HepG2 (cell line): ENCODE measurements around the gene BFSP1. TPM values are rescaled to one million over a fixed set of nuclear protein-coding genes. Genes with fewer than 3 reads are reported as not detected.
A peak's percentile ranks its signal among the peaks of the same experiment; 100 is the strongest.

ENCODE experiments used
- ATRX ChIP-seq: sonication (generic); formaldehyde crosslinking; IDR thresholded peaks from 2 replicates; pipeline ENCODE4 v1.4.0; 2020; ENCODE audit warnings: missing genetic modification reagents, borderline replicate concordance
- BCL6 ChIP-seq: IDR thresholded peaks from 2 replicates; pipeline ENCODE4 v1.6.1; 2016; ENCODE audit warnings: missing genetic modification reagents, missing compliant biosample characterization
- DR1 ChIP-seq: sonication (generic); formaldehyde crosslinking; IDR thresholded peaks from 2 replicates; pipeline ENCODE4 v1.8.0; 2021; ENCODE audit warnings: mild to moderate bottlenecking, missing genetic modification reagents, inconsistent platforms
- JUND ChIP-seq: sonication (generic); formaldehyde crosslinking; IDR thresholded peaks from 2 replicates; pipeline ENCODE4 v1.8.0; 2022; ENCODE audit warnings: mild to moderate bottlenecking, missing genetic modification reagents
- LRRFIP1 ChIP-seq: sonication (generic); formaldehyde crosslinking; conservative IDR thresholded peaks from 2 replicates; pipeline ENCODE4 v1.4.0; 2020; ENCODE audit warnings: missing genetic modification reagents
- MXI1 ChIP-seq: IDR thresholded peaks from 3 replicates; pipeline ENCODE4 v1.6.1; 2012; ENCODE audit warnings: low read depth, low read length, inconsistent platforms, borderline replicate concordance
- PAF1 ChIP-seq: IDR thresholded peaks from 2 replicates; pipeline ENCODE4 v1.6.1; 2016; ENCODE audit warnings: missing genetic modification reagents, missing compliant biosample characterization
- POGZ ChIP-seq: sonication (generic); formaldehyde crosslinking; IDR thresholded peaks from 2 replicates; pipeline ENCODE4 v1.4.0; 2020; ENCODE audit warnings: mild to moderate bottlenecking, missing genetic modification reagents
- SPEN ChIP-seq: sonication (generic); formaldehyde crosslinking; IDR thresholded peaks from 2 replicates; pipeline ENCODE4 v1.5.1; 2020; ENCODE audit warnings: low read depth, mild to moderate bottlenecking, missing genetic modification reagents
- WIZ ChIP-seq: sonication (generic); formaldehyde crosslinking; IDR thresholded peaks from 2 replicates; pipeline ENCODE4 v1.5.1; 2020; ENCODE audit warnings: mild to moderate bottlenecking, missing genetic modification reagents
- YEATS2 ChIP-seq: sonication (generic); formaldehyde crosslinking; IDR thresholded peaks from 2 replicates; pipeline ENCODE4 v1.4.0; 2020; ENCODE audit warnings: missing genetic modification reagents, borderline replicate concordance
- ZNF224 ChIP-seq: sonication (generic); formaldehyde crosslinking; IDR thresholded peaks from 2 replicates; pipeline ENCODE4 v1.5.0; 2020; ENCODE audit warnings: mild to moderate bottlenecking, missing genetic modification reagents
- ZNF350 ChIP-seq: sonication (generic); formaldehyde crosslinking; IDR thresholded peaks from 2 replicates; pipeline ENCODE4 v1.4.0; 2020; ENCODE audit warnings: mild to moderate bottlenecking, low read depth, missing genetic modification reagents, borderline replicate concordance
- ZNF543 ChIP-seq: sonication (generic); formaldehyde crosslinking; IDR thresholded peaks from 2 replicates; pipeline ENCODE4 v1.4.0; 2020; ENCODE audit warnings: mild to moderate bottlenecking, missing genetic modification reagents
- ZNF546 ChIP-seq: sonication (generic); formaldehyde crosslinking; conservative IDR thresholded peaks from 2 replicates; pipeline ENCODE4 v1.8.1; 2023; ENCODE audit warnings: mild to moderate bottlenecking, missing genetic modification reagents
- ZNF564 ChIP-seq: sonication (generic); formaldehyde crosslinking; IDR thresholded peaks from 2 replicates; pipeline ENCODE4 v1.8.1; 2023; ENCODE audit warnings: mild to moderate bottlenecking, missing genetic modification reagents
- ZNF605 ChIP-seq: sonication (generic); formaldehyde crosslinking; IDR thresholded peaks from 2 replicates; pipeline ENCODE4 v1.8.0; 2022; ENCODE audit warnings: mild to moderate bottlenecking, missing genetic modification reagents
- ZNF672 ChIP-seq: sonication (generic); formaldehyde crosslinking; IDR thresholded peaks from 2 replicates; pipeline ENCODE4 v1.8.1; 2022; ENCODE audit warnings: missing genetic modification reagents
- ZNF674 ChIP-seq: sonication (generic); formaldehyde crosslinking; IDR thresholded peaks from 2 replicates; pipeline ENCODE4 v1.5.0; 2020; ENCODE audit warnings: low read depth, mild to moderate bottlenecking, missing genetic modification reagents
- ZNF792 ChIP-seq: IDR thresholded peaks from 2 replicates; pipeline ENCODE4 v1.6.1; 2016
- polyA plus RNA-seq, 8 experiments: library from polyadenylated mRNA; depleted of rRNA in 3 of 8; stranded (reverse) in 7 of 8; unstranded in 1 of 8; fragments of >200 nt; fragmentation: Illumina TruSeq in 4 of 8; extraction: Trizol in 4 of 8; gene quantifications; 2 replicates each; pipeline versions ENCODE4 v1.2.1 to v1.2.3, GENCODE V29; 2011 to 2016; ENCODE audit warnings: low read depth in 4 of 8, missing spikeins in 1 of 8, mixed read lengths in 1 of 8; ENCODE audit not compliant: insufficient read depth in 1 of 8
- total RNA-seq, 5 experiments: library from RNA; depleted of rRNA; stranded (reverse); fragments of >200 nt; fragmentation: Illumina TruSeq; extraction: Trizol; gene quantifications; 2 replicates each; pipeline ENCODE4 v1.2.3, GENCODE V29; 2016; ENCODE audit warnings: low read depth in 1 of 5
- TF ChIP-seq, protein P1 (sequence below): sonication (generic); formaldehyde crosslinking; IDR thresholded peaks from 2 replicates; pipeline ENCODE4 v1.4.0; 2020; ENCODE audit warnings: mild to moderate bottlenecking, missing genetic modification reagents, borderline replicate concordance
- TF ChIP-seq, protein P2 (sequence below): IDR thresholded peaks from 2 replicates; pipeline ENCODE4 v1.6.1; 2012; ENCODE audit warnings: inconsistent platforms
- TF ChIP-seq, protein P3 (sequence below): sonication (generic); formaldehyde crosslinking; IDR thresholded peaks from 2 replicates; pipeline ENCODE4 v1.4.0; 2020; ENCODE audit warnings: mild to moderate bottlenecking, missing genetic modification reagents

The BFSP1 gene
- total and polyA plus RNA-seq, 2 of the 13 experiments (the other 11 are each of a cell fraction or from before 2014, with no cell fraction given): 0.22 to 0.26 TPM

- TF ChIP-seq, protein P1, sequence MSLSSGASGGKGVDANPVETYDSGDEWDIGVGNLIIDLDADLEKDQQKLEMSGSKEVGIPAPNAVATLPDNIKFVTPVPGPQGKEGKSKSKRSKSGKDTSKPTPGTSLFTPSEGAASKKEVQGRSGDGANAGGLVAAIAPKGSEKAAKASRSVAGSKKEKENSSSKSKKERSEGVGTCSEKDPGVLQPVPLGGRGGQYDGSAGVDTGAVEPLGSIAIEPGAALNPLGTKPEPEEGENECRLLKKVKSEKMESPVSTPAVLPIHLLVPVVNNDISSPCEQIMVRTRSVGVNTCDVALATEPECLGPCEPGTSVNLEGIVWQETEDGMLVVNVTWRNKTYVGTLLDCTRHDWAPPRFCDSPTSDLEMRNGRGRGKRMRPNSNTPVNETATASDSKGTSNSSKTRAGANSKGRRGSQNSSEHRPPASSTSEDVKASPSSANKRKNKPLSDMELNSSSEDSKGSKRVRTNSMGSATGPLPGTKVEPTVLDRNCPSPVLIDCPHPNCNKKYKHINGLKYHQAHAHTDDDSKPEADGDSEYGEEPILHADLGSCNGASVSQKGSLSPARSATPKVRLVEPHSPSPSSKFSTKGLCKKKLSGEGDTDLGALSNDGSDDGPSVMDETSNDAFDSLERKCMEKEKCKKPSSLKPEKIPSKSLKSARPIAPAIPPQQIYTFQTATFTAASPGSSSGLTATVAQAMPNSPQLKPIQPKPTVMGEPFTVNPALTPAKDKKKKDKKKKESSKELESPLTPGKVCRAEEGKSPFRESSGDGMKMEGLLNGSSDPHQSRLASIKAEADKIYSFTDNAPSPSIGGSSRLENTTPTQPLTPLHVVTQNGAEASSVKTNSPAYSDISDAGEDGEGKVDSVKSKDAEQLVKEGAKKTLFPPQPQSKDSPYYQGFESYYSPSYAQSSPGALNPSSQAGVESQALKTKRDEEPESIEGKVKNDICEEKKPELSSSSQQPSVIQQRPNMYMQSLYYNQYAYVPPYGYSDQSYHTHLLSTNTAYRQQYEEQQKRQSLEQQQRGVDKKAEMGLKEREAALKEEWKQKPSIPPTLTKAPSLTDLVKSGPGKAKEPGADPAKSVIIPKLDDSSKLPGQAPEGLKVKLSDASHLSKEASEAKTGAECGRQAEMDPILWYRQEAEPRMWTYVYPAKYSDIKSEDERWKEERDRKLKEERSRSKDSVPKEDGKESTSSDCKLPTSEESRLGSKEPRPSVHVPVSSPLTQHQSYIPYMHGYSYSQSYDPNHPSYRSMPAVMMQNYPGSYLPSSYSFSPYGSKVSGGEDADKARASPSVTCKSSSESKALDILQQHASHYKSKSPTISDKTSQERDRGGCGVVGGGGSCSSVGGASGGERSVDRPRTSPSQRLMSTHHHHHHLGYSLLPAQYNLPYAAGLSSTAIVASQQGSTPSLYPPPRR (CRISPR knock-in tag): no peak
- TF ChIP-seq ZNF792 (0 out of 2 replicates have a peak, but pooled peaks have one; percentile 33), SPEN (CRISPR knock-in tag) (peak; percentile 77), ZNF350 (CRISPR knock-in tag) (peak; percentile 36; the same call in 1 of the 2 replicates), ZNF674 (CRISPR knock-in tag) (no peak), ZNF546 (CRISPR knock-in tag) (peak; percentile 96; the same call in 1 of the 2 replicates), ZNF224 (peak; percentile 54; the same call in 1 of the 2 replicates), ZNF564 (peak; percentile 56), WIZ (CRISPR knock-in tag) (peak; percentile 63; the same call in 1 of the 2 replicates), ATRX (CRISPR knock-in tag) (no peak), ZNF605 (CRISPR knock-in tag) (peak; percentile 58; the same call in 1 of the 2 replicates), JUND (peak; percentile 54; the same call in 1 of the 2 replicates), YEATS2 (CRISPR knock-in tag) (peak; percentile 24), ZNF672 (CRISPR knock-in tag) (0 out of 2 replicates have a peak, but pooled peaks have one; percentile 35), PAF1 (CRISPR knock-in tag) (no peak), BCL6 (CRISPR knock-in tag) (0 out of 2 replicates have a peak, but pooled peaks have one; percentile 23), DR1 (CRISPR knock-in tag) (peak; percentile 30; the same call in 1 of the 2 replicates), MXI1 (peak; percentile 96; the same call in 2 of the 3 replicates), POGZ (CRISPR knock-in tag) (peak; percentile 27; the same call in 1 of the 2 replicates), LRRFIP1 (CRISPR knock-in tag) (peak; percentile 53; the same call in 1 of the 2 replicates), ZNF543 (CRISPR knock-in tag) (peak; percentile 31; the same call in 1 of the 2 replicates)
- TF ChIP-seq, protein P2, sequence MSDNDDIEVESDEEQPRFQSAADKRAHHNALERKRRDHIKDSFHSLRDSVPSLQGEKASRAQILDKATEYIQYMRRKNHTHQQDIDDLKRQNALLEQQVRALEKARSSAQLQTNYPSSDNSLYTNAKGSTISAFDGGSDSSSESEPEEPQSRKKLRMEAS: peak; percentile 73; the same call in 1 of the 2 replicates
- TF ChIP-seq, protein P3, sequence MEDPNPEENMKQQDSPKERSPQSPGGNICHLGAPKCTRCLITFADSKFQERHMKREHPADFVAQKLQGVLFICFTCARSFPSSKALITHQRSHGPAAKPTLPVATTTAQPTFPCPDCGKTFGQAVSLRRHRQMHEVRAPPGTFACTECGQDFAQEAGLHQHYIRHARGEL (CRISPR knock-in tag): 0 out of 2 replicates have a peak, but pooled peaks have one; percentile 2
Measured at GRCh38 chr20:17569616-17570346, 38.6 kb upstream of the BFSP1 start, which contains the start of gene DSTN (continued).
